Esophagus squamous epithelium (tissue), 4 donors: ENCODE results near the gene SLC34A1.

Experiments
- POLR2A ChIP-seq, 4 donors: fragments of 450-650 bp; IDR thresholded peaks; one replicate each; pipeline ENCODE4 v1.6.1; 2017; ENCODE audit warnings: antibody characterized with exemption in 4 of 4, mild to moderate bottlenecking in 4 of 4, moderate library complexity in 3 of 4
- TF ChIP-seq, protein P1 (sequence below), 6 experiments: fragments of 450-650 bp in 4 of 6; fragments of 200-600 bp in 2 of 6; sonication (generic) in 2 of 6; IDR thresholded peaks; one replicate each; pipeline ENCODE4 v1.5.1; 2016 to 2019; ENCODE audit warnings: antibody characterized with exemption in 6 of 6, mild to moderate bottlenecking in 4 of 6, moderate library complexity in 4 of 6

- TF ChIP-seq, protein P1, sequence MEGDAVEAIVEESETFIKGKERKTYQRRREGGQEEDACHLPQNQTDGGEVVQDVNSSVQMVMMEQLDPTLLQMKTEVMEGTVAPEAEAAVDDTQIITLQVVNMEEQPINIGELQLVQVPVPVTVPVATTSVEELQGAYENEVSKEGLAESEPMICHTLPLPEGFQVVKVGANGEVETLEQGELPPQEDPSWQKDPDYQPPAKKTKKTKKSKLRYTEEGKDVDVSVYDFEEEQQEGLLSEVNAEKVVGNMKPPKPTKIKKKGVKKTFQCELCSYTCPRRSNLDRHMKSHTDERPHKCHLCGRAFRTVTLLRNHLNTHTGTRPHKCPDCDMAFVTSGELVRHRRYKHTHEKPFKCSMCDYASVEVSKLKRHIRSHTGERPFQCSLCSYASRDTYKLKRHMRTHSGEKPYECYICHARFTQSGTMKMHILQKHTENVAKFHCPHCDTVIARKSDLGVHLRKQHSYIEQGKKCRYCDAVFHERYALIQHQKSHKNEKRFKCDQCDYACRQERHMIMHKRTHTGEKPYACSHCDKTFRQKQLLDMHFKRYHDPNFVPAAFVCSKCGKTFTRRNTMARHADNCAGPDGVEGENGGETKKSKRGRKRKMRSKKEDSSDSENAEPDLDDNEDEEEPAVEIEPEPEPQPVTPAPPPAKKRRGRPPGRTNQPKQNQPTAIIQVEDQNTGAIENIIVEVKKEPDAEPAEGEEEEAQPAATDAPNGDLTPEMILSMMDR (IDR thresholded peaks at IDR 0.05): no peak
- no peak for TF ChIP-seq POLR2A (IDR thresholded peaks at IDR 0.05)
These were observed 60.1 kb downstream of the SLC34A1 start for GRCh38 chr5:177444106-177445051.
